GM23338 (cell line): Measurements from ENCODE around the gene SLC25A20. TPM values are rescaled to one million over a fixed set of nuclear protein-coding genes. Genes with fewer than 3 reads are reported as not detected.

ENCODE experiments used
- ATAC-seq: fragments of 200-7000 bp; cut with Tn5 transposase; 3 replicates; pipeline ENCODE4 v1.9.1; 2020
- DNase-seq: peaks from one replicate; pipeline ENCODE4 v3.0.0-alpha.2; 2015; ENCODE audit warnings: low spot score
- H2AFZ ChIP-seq: fragments of 200-600 bp; sonication (generic); 2 replicates; pipeline ENCODE4 v1.8.0; 2016; ENCODE audit warnings: antibody characterized with exemption, mild to moderate bottlenecking, moderate library complexity
- H3F3A ChIP-seq: fragments of 200-600 bp; sonication (generic); replicated peaks from 2 replicates; pipeline ENCODE4 v1.8.0; 2017; ENCODE audit warnings: antibody characterized with exemption, mixed run types, low read depth
- H3K27ac ChIP-seq: fragments of 200-600 bp; sonication (generic); 2 replicates; pipeline ENCODE4 v1.6.1; 2016; ENCODE audit warnings: low read depth
- H3K27me3 ChIP-seq: fragments of 200-600 bp; sonication (generic); 2 replicates; pipeline ENCODE4 v1.8.0; 2016; ENCODE audit warnings: mild to moderate bottlenecking, mixed run types, moderate library complexity; ENCODE audit not compliant: insufficient read depth
- H3K36me3 ChIP-seq: fragments of 200-600 bp; sonication (generic); 2 replicates; pipeline ENCODE4 v1.8.0; 2016; ENCODE audit warnings: mild to moderate bottlenecking; ENCODE audit not compliant: insufficient read depth
- H3K4me1 ChIP-seq: fragments of 200-600 bp; sonication (generic); 2 replicates; pipeline ENCODE4 v1.8.0; 2016; ENCODE audit warnings: mild to moderate bottlenecking, moderate library complexity; ENCODE audit not compliant: insufficient read depth
- H3K4me2 ChIP-seq: fragments of 200-600 bp; sonication (generic); 2 replicates; pipeline ENCODE4 v1.7.1; 2017; ENCODE audit warnings: mixed run types
- H3K4me3 ChIP-seq: fragments of 200-600 bp; sonication (generic); 2 replicates; pipeline ENCODE4 v1.6.1; 2016; ENCODE audit warnings: mixed run types
- H3K79me2 ChIP-seq: fragments of 200-600 bp; sonication (generic); replicated peaks from 2 replicates; pipeline ENCODE4 v1.8.0; 2017; ENCODE audit warnings: mild to moderate bottlenecking; ENCODE audit not compliant: insufficient read depth
- H3K9me2 ChIP-seq: fragments of 200-600 bp; sonication (generic); 2 replicates; pipeline ENCODE4 v1.8.0; 2017; ENCODE audit not compliant: insufficient read depth
- H4K20me1 ChIP-seq: fragments of 200-600 bp; sonication (generic); replicated peaks from 2 replicates; pipeline ENCODE4 v1.8.0; 2017; ENCODE audit warnings: mild to moderate bottlenecking; ENCODE audit not compliant: insufficient read depth
- H3K27ac Mint-ChIP-seq: 2 replicates; pipeline ENCODE4 v1.8.0; 2020; ENCODE audit warnings: inconsistent platforms, mild to moderate bottlenecking, moderate library complexity, mixed read lengths
- H3K27me3 Mint-ChIP-seq: 3 replicates; pipeline ENCODE4 v1.8.0; 2022; ENCODE audit warnings: low read depth, mild to moderate bottlenecking, moderate library complexity, mixed read lengths, inconsistent platforms; ENCODE audit not compliant: insufficient read depth, poor library complexity
- H3K36me3 Mint-ChIP-seq: 3 replicates; pipeline ENCODE4 v1.8.0; 2021; ENCODE audit warnings: low read depth, mild to moderate bottlenecking, inconsistent platforms, moderate library complexity, mixed read lengths
- H3K4me1 Mint-ChIP-seq: 3 replicates; pipeline ENCODE4 v1.8.0; 2020; ENCODE audit warnings: mild to moderate bottlenecking, inconsistent platforms, mixed read lengths
- H3K4me3 Mint-ChIP-seq: 3 replicates; pipeline ENCODE4 v1.8.0; 2021; ENCODE audit warnings: moderate library complexity, mild to moderate bottlenecking, inconsistent platforms, mixed read lengths
- H3K9me3 Mint-ChIP-seq: 3 replicates; pipeline ENCODE4 v1.8.0; 2020; ENCODE audit warnings: moderate library complexity, mild to moderate bottlenecking, inconsistent platforms, mixed read lengths
- CREB1 ChIP-seq: fragments of 250-450 bp; sonication (Bioruptor Pico); IDR thresholded peaks from 2 replicates; pipeline ENCODE4 v1.5.0; 2020; ENCODE audit warnings: low read depth, mild to moderate bottlenecking, moderate library complexity
- EZH2 ChIP-seq: fragments of 200-600 bp; sonication (generic); IDR thresholded peaks from one replicate; pipeline ENCODE4 v1.8.0; 2017; ENCODE audit warnings: antibody characterized with exemption, mild to moderate bottlenecking, low read depth; ENCODE audit not compliant: unreplicated experiment
- EZH2phosphoT487 ChIP-seq: fragments of 200-600 bp; sonication (generic); IDR thresholded peaks from one replicate; pipeline ENCODE4 v1.8.1; 2018; ENCODE audit warnings: antibody characterized with exemption; ENCODE audit not compliant: unreplicated experiment
- NANOG ChIP-seq: IDR thresholded peaks from 2 replicates; pipeline ENCODE4 v1.6.1; 2016; ENCODE audit warnings: antibody characterized with exemption, borderline replicate concordance
- POLR2AphosphoS5 ChIP-seq: IDR thresholded peaks from 2 replicates; pipeline ENCODE4 v1.6.1; 2016; ENCODE audit warnings: antibody characterized with exemption, low read depth
- STAT1 ChIP-seq: IDR thresholded peaks from one replicate; pipeline ENCODE4 v1.6.1; 2016; ENCODE audit warnings: antibody characterized with exemption; ENCODE audit not compliant: unreplicated experiment
- ZNF114 ChIP-seq: fragments of 250-450 bp; sonication (Bioruptor Pico); IDR thresholded peaks from 2 replicates; pipeline ENCODE4 v1.5.0; 2020; ENCODE audit warnings: mild to moderate bottlenecking, moderate library complexity
- ZNF331 ChIP-seq: fragments of 250-450 bp; sonication (Bioruptor Pico); IDR thresholded peaks from 2 replicates; pipeline ENCODE4 v1.5.0; 2020; ENCODE audit warnings: low read depth, mild to moderate bottlenecking, moderate library complexity
- polyA plus RNA-seq: library from polyadenylated mRNA; unstranded; fragments of >200 nt; fragmentation: Nextera tagmentation; extraction: Ambion mirVana; gene quantifications from 2 replicates; pipeline ENCODE4 v1.2.1, GENCODE V29; 2016
- total RNA-seq: library from RNA; depleted of rRNA; stranded (reverse); fragments of >200 nt; shearing (Covaris generic); gene quantifications from 2 replicates; pipeline ENCODE4 v1.2.3, GENCODE V29; 2014
- TF ChIP-seq, protein P1 (sequence below): fragments of 250-450 bp; sonication (Bioruptor Pico); IDR thresholded peaks from 2 replicates; pipeline ENCODE4 v1.5.0; 2020; ENCODE audit warnings: mild to moderate bottlenecking, moderate library complexity
- TF ChIP-seq, protein P2 (sequence below): IDR thresholded peaks from one replicate; pipeline ENCODE4 v1.6.1; 2018; ENCODE audit warnings: antibody characterized with exemption; ENCODE audit not compliant: unreplicated experiment
- TF ChIP-seq, protein P3 (sequence below): IDR thresholded peaks from 2 replicates; pipeline ENCODE4 v1.6.1; 2016; ENCODE audit warnings: antibody characterized with exemption

The SLC25A20 gene
- total and polyA plus RNA-seq, 2 experiments from 2014 or later: 3.0 to 4.3 TPM

DNA sequence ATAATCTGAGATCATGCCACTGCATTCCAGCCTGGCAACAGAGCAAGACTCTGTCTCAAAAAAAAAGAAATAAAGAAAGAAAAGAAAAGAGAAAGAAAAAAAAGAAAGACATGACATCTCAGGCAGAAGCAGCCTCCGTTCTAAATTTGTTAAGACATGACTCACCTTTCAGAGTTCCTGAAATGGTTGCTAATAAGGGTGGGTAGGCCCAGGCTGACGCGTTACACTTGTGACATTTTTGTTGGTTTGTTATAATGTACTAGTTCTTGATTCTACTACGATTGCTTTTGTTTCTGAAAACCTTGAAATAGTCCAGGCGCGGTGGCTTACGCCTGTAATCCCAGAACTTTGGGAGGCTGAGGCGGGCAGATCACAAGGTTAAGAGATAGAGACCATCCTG, 21.0 kb downstream of the SLC25A20 start:
- no peaks in the 10 kb centered on the region for H3K36me3 ChIP-seq
- H3K9me2 ChIP-seq: no peaks in the 10 kb centered on the region
- no peak overlapping the region for H2AFZ ChIP-seq
- no peak overlapping the region for H3K27ac ChIP-seq
- no peak overlapping the region for H3K4me3 ChIP-seq
- no peak overlapping the region for H3K4me3 Mint-ChIP-seq
- no peaks in the 10 kb centered on the region for H3K79me2 ChIP-seq
- no peaks in the 10 kb centered on the region for H3K9me3 Mint-ChIP-seq
- no peaks in the 10 kb centered on the region for H3K4me1 ChIP-seq
- no peak overlapping the region for H3K4me2 ChIP-seq
- H3F3A ChIP-seq: no peaks in the 10 kb centered on the region
- no peak overlapping the region for H3K27ac Mint-ChIP-seq
- TF ChIP-seq EZH2phosphoT487 (no peak), NANOG (no peak), POLR2AphosphoS5 (no peak), STAT1 (no peak), ZNF114 (CRISPR knock-in tag) (no peak), ZNF331 (CRISPR knock-in tag) (no peak), EZH2 (no peak), CREB1 (CRISPR knock-in tag) (no peak)
- TF ChIP-seq, protein P1, sequence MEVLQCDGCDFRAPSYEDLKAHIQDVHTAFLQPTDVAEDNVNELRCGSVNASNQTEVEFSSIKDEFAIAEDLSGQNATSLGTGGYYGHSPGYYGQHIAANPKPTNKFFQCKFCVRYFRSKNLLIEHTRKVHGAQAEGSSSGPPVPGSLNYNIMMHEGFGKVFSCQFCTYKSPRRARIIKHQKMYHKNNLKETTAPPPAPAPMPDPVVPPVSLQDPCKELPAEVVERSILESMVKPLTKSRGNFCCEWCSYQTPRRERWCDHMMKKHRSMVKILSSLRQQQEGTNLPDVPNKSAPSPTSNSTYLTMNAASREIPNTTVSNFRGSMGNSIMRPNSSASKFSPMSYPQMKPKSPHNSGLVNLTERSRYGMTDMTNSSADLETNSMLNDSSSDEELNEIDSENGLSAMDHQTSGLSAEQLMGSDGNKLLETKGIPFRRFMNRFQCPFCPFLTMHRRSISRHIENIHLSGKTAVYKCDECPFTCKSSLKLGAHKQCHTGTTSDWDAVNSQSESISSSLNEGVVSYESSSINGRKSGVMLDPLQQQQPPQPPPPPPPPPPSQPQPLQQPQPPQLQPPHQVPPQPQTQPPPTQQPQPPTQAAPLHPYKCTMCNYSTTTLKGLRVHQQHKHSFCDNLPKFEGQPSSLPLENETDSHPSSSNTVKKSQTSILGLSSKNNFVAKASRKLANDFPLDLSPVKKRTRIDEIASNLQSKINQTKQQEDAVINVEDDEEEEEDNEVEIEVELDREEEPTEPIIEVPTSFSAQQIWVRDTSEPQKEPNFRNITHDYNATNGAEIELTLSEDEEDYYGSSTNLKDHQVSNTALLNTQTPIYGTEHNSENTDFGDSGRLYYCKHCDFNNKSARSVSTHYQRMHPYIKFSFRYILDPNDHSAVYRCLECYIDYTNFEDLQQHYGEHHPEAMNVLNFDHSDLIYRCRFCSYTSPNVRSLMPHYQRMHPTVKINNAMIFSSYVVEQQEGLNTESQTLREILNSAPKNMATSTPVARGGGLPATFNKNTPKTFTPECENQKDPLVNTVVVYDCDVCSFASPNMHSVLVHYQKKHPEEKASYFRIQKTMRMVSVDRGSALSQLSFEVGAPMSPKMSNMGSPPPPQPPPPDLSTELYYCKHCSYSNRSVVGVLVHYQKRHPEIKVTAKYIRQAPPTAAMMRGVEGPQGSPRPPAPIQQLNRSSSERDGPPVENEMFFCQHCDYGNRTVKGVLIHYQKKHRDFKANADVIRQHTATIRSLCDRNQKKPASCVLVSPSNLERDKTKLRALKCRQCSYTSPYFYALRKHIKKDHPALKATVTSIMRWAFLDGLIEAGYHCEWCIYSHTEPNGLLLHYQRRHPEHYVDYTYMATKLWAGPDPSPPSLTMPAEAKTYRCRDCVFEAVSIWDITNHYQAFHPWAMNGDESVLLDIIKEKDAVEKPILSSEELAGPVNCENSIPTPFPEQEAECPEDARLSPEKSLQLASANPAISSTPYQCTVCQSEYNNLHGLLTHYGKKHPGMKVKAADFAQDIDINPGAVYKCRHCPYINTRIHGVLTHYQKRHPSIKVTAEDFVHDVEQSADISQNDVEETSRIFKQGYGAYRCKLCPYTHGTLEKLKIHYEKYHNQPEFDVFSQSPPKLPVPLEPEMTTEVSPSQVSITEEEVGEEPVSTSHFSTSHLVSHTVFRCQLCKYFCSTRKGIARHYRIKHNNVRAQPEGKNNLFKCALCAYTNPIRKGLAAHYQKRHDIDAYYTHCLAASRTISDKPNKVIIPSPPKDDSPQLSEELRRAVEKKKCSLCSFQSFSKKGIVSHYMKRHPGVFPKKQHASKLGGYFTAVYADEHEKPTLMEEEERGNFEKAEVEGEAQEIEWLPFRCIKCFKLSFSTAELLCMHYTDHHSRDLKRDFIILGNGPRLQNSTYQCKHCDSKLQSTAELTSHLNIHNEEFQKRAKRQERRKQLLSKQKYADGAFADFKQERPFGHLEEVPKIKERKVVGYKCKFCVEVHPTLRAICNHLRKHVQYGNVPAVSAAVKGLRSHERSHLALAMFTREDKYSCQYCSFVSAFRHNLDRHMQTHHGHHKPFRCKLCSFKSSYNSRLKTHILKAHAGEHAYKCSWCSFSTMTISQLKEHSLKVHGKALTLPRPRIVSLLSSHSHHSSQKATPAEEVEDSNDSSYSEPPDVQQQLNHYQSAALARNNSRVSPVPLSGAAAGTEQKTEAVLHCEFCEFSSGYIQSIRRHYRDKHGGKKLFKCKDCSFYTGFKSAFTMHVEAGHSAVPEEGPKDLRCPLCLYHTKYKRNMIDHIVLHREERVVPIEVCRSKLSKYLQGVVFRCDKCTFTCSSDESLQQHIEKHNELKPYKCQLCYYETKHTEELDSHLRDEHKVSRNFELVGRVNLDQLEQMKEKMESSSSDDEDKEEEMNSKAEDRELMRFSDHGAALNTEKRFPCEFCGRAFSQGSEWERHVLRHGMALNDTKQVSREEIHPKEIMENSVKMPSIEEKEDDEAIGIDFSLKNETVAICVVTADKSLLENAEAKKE (CRISPR knock-in tag): no peak
- TF ChIP-seq, protein P2, sequence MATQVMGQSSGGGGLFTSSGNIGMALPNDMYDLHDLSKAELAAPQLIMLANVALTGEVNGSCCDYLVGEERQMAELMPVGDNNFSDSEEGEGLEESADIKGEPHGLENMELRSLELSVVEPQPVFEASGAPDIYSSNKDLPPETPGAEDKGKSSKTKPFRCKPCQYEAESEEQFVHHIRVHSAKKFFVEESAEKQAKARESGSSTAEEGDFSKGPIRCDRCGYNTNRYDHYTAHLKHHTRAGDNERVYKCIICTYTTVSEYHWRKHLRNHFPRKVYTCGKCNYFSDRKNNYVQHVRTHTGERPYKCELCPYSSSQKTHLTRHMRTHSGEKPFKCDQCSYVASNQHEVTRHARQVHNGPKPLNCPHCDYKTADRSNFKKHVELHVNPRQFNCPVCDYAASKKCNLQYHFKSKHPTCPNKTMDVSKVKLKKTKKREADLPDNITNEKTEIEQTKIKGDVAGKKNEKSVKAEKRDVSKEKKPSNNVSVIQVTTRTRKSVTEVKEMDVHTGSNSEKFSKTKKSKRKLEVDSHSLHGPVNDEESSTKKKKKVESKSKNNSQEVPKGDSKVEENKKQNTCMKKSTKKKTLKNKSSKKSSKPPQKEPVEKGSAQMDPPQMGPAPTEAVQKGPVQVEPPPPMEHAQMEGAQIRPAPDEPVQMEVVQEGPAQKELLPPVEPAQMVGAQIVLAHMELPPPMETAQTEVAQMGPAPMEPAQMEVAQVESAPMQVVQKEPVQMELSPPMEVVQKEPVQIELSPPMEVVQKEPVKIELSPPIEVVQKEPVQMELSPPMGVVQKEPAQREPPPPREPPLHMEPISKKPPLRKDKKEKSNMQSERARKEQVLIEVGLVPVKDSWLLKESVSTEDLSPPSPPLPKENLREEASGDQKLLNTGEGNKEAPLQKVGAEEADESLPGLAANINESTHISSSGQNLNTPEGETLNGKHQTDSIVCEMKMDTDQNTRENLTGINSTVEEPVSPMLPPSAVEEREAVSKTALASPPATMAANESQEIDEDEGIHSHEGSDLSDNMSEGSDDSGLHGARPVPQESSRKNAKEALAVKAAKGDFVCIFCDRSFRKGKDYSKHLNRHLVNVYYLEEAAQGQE: no peak
- TF ChIP-seq, protein P3, sequence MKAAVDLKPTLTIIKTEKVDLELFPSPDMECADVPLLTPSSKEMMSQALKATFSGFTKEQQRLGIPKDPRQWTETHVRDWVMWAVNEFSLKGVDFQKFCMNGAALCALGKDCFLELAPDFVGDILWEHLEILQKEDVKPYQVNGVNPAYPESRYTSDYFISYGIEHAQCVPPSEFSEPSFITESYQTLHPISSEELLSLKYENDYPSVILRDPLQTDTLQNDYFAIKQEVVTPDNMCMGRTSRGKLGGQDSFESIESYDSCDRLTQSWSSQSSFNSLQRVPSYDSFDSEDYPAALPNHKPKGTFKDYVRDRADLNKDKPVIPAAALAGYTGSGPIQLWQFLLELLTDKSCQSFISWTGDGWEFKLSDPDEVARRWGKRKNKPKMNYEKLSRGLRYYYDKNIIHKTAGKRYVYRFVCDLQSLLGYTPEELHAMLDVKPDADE: no peak
- DNase-seq: no peak
- H3K27me3 ChIP-seq: no peaks in the 10 kb centered on the region
- no peaks in the 10 kb centered on the region for H3K4me1 Mint-ChIP-seq
- no peak for ATAC-seq
- H3K27me3 Mint-ChIP-seq: peaks cover 4% of the 10 kb centered on the region
- H3K36me3 Mint-ChIP-seq: no peaks in the 10 kb centered on the region
- H4K20me1 ChIP-seq: no peaks in the 10 kb centered on the region
